Testis (tissue), 3 donors: ENCODE data around the gene FAF1. TPM values are rescaled to one million over a fixed set of nuclear protein-coding genes. Genes with fewer than 3 reads are reported as not detected.

ENCODE experiments used
- DNase-seq: peaks from one replicate; pipeline ENCODE4 v3.0.0-alpha.2; 2019
- H3K27ac ChIP-seq, 2 donors: fragments of 200-600 bp; sonication (generic); one replicate each; pipeline ENCODE4 v1.5.1; 2019
- H3K27me3 ChIP-seq: fragments of 200-600 bp; sonication (generic); one replicate; pipeline ENCODE4 v1.5.1; 2019
- H3K36me3 ChIP-seq: fragments of 200-600 bp; sonication (generic); one replicate; pipeline ENCODE4 v1.5.1; 2017; ENCODE audit warnings: low read depth; ENCODE audit errors: missing control alignments
- H3K4me1 ChIP-seq: fragments of 200-600 bp; sonication (generic); one replicate; pipeline ENCODE4 v1.5.1; 2019
- H3K4me3 ChIP-seq, 2 donors: fragments of 200-600 bp; sonication (generic); one replicate each; pipeline ENCODE4 v1.5.1; 2017 to 2019
- H3K9me3 ChIP-seq: fragments of 200-600 bp; sonication (generic); one replicate; pipeline ENCODE4 v1.5.1; 2017
- POLR2A ChIP-seq: fragments of 450-650 bp; IDR thresholded peaks from one replicate; pipeline ENCODE4 v1.6.1; 2017; ENCODE audit warnings: antibody characterized with exemption, mild to moderate bottlenecking, moderate library complexity
- WGBS, 2 donors: methylation state at CpG; one replicate each; pipeline ENCODE4 v1.1.5; 2018; 5-methylcytosine and 5-hydroxymethylcytosine counted together
- intact Hi-C: fragments of 100-400 bp; cut with DNase I; formaldehyde crosslinking; loops from one replicate; pipeline ENCODE4 v1.15.1; 2023; ENCODE audit warnings: low total_unique reads
- polyA plus RNA-seq: library from polyadenylated mRNA; stranded (reverse); fragments of 350-450 nt; fragmentation: Illumina TruSeq; extraction: RNeasy Lipid Tissue Mini Kit (QIAGEN cat#74804); gene quantifications from one replicate; pipeline ENCODE4 v1.2.3, GENCODE V29; 2014; ENCODE audit warnings: low read depth, low replicate concordance; ENCODE audit not compliant: insufficient read depth
- total RNA-seq, 2 donors: library from RNA; depleted of rRNA; stranded (reverse); fragments of >200 nt; gene quantifications; one replicate each; pipeline ENCODE4 v1.2.3, GENCODE V29; 2016
- TF ChIP-seq, protein P1 (sequence below), 3 experiments: fragments of 450-650 bp in 2 of 3; fragments of 200-600 bp in 1 of 3; sonication (generic) in 1 of 3; IDR thresholded peaks; one replicate each; pipeline ENCODE4 v1.5.1; 2016 to 2019; ENCODE audit warnings: antibody characterized with exemption in 3 of 3, mild to moderate bottlenecking in 2 of 3, moderate library complexity in 1 of 3

Gene FAF1
- total and polyA plus RNA-seq, 3 donors from 2014 or later: 46.5 to 236 (median 61.6) TPM

DNA sequence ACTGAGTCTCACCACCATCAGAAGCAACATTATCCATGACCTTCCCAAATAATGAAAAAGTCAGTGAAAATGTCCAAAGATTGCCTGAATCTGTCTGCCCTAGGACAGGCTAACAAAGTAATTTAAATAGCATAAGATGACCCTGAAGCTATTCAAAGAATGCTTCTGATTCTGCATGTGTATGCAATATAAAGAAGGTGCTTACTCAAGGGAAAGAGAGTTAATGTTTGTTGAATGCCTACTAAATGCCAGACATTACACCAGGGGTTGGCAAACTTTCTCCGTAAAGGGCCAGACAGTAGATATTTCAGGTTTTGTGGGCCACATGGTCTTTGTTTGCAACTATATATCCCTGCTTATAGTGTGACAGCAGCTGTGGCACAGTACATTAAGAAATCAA, 314.9 kb downstream of the FAF1 start:
- Histone ChIP-seq H3K4me3 (no peak overlapping the region), H3K27me3 (no peaks in the 10 kb centered on the region), H3K36me3 (no peaks in the 10 kb centered on the region), H3K4me1 (no peaks in the 10 kb centered on the region), H3K27ac (no peak overlapping the region), H3K9me3 (no peaks in the 10 kb centered on the region)
- no peak for DNase-seq
- intact Hi-C loops: no loop called here
- WGBS, 2 donors: 86 to 93% methylated on average over 1 of the region's 1 CpG
- TF ChIP-seq, protein P1, sequence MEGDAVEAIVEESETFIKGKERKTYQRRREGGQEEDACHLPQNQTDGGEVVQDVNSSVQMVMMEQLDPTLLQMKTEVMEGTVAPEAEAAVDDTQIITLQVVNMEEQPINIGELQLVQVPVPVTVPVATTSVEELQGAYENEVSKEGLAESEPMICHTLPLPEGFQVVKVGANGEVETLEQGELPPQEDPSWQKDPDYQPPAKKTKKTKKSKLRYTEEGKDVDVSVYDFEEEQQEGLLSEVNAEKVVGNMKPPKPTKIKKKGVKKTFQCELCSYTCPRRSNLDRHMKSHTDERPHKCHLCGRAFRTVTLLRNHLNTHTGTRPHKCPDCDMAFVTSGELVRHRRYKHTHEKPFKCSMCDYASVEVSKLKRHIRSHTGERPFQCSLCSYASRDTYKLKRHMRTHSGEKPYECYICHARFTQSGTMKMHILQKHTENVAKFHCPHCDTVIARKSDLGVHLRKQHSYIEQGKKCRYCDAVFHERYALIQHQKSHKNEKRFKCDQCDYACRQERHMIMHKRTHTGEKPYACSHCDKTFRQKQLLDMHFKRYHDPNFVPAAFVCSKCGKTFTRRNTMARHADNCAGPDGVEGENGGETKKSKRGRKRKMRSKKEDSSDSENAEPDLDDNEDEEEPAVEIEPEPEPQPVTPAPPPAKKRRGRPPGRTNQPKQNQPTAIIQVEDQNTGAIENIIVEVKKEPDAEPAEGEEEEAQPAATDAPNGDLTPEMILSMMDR (IDR thresholded peaks at IDR 0.05): no peak
- no peak for TF ChIP-seq POLR2A

DNA sequence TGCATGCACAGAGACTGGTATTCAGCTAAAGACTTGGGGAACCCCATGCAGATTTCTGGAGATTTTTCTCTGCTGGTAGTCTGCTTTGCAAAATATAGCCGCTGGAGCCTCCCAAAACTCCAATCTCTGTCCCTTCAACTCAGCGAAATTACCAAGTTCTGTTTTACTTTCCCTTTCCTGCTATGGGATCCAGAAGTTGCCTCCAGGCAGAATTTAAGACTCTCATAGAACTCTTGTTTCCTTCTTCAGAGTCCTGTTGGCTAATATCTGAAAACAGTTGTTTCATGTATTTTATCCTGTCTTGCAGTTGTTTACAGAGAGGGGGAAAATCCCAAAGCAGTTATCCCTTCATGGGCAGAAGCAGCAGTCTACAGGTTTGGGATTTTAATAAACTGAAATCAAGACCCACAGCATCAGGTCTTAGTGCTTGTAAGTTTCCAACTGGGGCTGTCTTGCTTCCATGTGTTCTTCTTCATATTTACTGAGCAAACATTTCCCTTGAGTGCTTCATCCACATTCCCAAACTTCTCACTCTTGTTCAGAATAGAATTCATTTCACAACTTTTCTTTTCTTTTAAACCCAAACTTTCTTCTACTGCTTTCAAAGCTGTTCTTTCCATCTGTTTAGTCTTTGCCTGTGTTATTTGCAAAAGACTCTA, 315.5 kb downstream of the FAF1 start:
- intact Hi-C loops: no loop called here
- H3K27me3 ChIP-seq: no peaks in the 10 kb centered on the region
- TF ChIP-seq POLR2A: no peak
- TF ChIP-seq, protein P1 (IDR thresholded peaks at IDR 0.05): no peak
- WGBS, 2 donors: 76 to 77% methylated on average over 2 of the region's 2 CpGs
- no peaks in the 10 kb centered on the region for H3K36me3 ChIP-seq
- DNase-seq: no peak
- H3K27ac ChIP-seq: no peak overlapping the region
- no peaks in the 10 kb centered on the region for H3K9me3 ChIP-seq
- no peak overlapping the region for H3K4me3 ChIP-seq
- H3K4me1 ChIP-seq: no peaks in the 10 kb centered on the region

DNA sequence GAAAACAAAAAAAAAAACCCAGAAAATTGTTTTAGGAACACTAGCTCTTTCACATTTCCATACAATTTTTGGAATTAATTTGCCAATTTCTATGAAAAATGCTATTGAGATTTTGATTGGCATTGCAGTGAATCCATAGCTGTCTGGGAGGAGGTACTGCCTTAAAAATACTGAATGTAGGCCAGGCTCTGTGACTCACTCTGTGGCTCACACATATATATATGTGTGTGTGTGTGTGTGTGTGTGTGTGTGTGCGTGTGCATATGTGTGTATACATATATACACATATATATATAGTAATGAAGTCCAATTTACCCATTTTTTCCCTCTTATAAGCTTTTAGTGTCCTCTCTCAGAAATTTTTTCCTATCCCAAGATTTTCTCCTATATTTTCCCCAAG, 322.6 kb downstream of the FAF1 start:
- no peak for DNase-seq
- TF ChIP-seq POLR2A: no peak
- TF ChIP-seq, protein P1 (IDR thresholded peaks at IDR 0.05): no peak
- Histone ChIP-seq H3K27ac (no peak overlapping the region), H3K27me3 (no peaks in the 10 kb centered on the region), H3K4me1 (no peaks in the 10 kb centered on the region), H3K9me3 (no peaks in the 10 kb centered on the region), H3K4me3 (no peak overlapping the region), H3K36me3 (no peaks in the 10 kb centered on the region)
- intact Hi-C loops: no loop called here
- 70 to 71% methylated on average over 1 of the region's 1 CpG for WGBS, 2 donors

DNA sequence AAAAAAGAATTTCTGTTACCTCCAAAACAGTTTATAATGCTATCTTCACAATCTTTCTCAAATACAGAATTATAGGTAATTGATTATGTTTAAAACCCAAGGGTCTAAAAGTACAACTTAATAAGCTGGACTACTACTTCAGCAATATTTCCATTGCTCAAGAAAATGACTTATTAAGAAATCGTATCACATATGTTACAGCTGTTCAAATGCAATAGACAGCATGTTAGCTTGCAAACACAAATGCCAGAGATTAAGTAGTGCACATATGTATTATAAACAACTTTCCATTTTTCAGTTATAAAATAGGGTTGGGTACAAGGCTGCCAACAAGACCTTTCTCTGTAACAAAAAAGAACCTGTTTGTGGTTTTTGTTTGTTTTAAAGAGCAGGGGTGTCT, 325.8 kb downstream of the FAF1 start:
- no peak for TF ChIP-seq POLR2A
- TF ChIP-seq, protein P1 (IDR thresholded peaks at IDR 0.05): no peak
- Histone ChIP-seq H3K9me3 (no peaks in the 10 kb centered on the region), H3K4me3 (no peak overlapping the region), H3K4me1 (no peaks in the 10 kb centered on the region), H3K27ac (no peak overlapping the region), H3K27me3 (no peaks in the 10 kb centered on the region), H3K36me3 (no peaks in the 10 kb centered on the region)
- 75 to 79% methylated on average over 1 of the region's 1 CpG for WGBS, 2 donors
- DNase-seq: no peak
- intact Hi-C loops: no loop called here

DNA sequence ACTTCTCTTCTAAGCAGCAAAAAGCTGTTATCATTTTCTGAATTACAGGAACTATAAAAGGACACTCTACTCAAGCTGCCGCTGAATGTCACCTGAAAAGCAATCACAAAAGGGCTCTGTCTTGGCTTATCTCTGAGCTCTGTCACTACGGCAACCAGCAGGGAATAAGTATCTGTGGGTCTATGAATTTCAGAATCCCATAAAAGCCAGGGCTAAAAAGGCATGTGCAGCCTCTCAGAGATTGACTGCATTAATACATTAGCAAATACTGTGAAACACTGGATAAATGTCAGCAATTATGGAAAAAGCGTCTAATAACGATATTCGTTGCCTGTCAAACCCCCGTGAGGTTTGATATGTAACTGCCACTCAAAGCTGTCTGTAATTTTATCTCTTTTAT, 326.6 kb downstream of the FAF1 start:
- TF ChIP-seq, protein P1 (IDR thresholded peaks at IDR 0.05): no peak
- TF ChIP-seq POLR2A: no peak
- Histone ChIP-seq H3K4me1 (no peaks in the 10 kb centered on the region), H3K9me3 (no peaks in the 10 kb centered on the region), H3K4me3 (no peak overlapping the region), H3K27ac (no peak overlapping the region), H3K36me3 (no peaks in the 10 kb centered on the region), H3K27me3 (no peaks in the 10 kb centered on the region)
- peak; percentile 33 for DNase-seq
- intact Hi-C loops: no loop called here
- 65 to 84% methylated on average over 6 of the region's 6 CpGs for WGBS, 2 donors
